Neural cell (in vitro differentiated cells): ENCODE data around the gene SLC37A3.

Source experiments
- EZH2 ChIP-seq: fragments of 200-600, 300-800 bp; shearing (Covaris generic), sonication (generic); IDR thresholded peaks from 2 replicates; pipeline ENCODE4 v1.6.1; 2014; ENCODE audit warnings: antibody characterized with exemption, low read length, borderline replicate concordance, mild to moderate bottlenecking; ENCODE audit not compliant: insufficient read depth, poor library complexity, severe bottlenecking
- RAD21 ChIP-seq: fragments of 450-650 bp; conservative IDR thresholded peaks from 2 replicates; pipeline ENCODE4 v1.6.1; 2014; ENCODE audit warnings: antibody characterized with exemption, mild to moderate bottlenecking, moderate library complexity
- TAF1 ChIP-seq: IDR thresholded peaks from 2 replicates; pipeline ENCODE4 v1.6.1; 2012; ENCODE audit warnings: low read depth
- TF ChIP-seq, protein P1 (sequence below): fragments of 450-650 bp; IDR thresholded peaks from 2 replicates; pipeline ENCODE4 v1.5.1; 2014; ENCODE audit warnings: antibody characterized with exemption, mild to moderate bottlenecking, moderate library complexity; ENCODE audit not compliant: poor library complexity, severe bottlenecking
- TF ChIP-seq, protein P2 (sequence below): IDR thresholded peaks from 2 replicates; pipeline ENCODE4 v1.6.1; 2012; ENCODE audit warnings: borderline replicate concordance

DNA sequence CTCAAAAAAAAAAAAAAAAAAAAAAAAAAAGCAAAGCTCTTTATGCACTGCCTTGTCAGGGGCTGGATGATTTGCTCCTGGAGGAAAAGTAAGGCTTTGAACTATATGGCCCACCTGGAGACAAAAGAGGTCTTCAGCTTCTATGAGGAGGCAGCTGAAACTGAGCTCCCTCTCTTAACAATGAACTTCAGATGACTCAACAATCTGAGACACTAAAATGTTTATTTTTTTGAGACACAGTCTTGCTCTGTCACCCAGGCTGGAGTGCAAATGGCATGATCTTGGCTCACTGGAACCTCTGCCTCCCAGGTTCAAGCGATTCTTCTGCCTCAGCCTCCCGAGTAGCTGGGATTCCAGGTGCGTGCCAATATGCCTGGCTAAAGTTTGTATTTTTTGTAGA is 42.3 kb upstream of the SLC37A3 start:
- TF ChIP-seq, protein P1, sequence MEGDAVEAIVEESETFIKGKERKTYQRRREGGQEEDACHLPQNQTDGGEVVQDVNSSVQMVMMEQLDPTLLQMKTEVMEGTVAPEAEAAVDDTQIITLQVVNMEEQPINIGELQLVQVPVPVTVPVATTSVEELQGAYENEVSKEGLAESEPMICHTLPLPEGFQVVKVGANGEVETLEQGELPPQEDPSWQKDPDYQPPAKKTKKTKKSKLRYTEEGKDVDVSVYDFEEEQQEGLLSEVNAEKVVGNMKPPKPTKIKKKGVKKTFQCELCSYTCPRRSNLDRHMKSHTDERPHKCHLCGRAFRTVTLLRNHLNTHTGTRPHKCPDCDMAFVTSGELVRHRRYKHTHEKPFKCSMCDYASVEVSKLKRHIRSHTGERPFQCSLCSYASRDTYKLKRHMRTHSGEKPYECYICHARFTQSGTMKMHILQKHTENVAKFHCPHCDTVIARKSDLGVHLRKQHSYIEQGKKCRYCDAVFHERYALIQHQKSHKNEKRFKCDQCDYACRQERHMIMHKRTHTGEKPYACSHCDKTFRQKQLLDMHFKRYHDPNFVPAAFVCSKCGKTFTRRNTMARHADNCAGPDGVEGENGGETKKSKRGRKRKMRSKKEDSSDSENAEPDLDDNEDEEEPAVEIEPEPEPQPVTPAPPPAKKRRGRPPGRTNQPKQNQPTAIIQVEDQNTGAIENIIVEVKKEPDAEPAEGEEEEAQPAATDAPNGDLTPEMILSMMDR, result no peak
- TF ChIP-seq RAD21 (no peak), TAF1 (no peak), EZH2 (no peak)
- TF ChIP-seq, protein P2, sequence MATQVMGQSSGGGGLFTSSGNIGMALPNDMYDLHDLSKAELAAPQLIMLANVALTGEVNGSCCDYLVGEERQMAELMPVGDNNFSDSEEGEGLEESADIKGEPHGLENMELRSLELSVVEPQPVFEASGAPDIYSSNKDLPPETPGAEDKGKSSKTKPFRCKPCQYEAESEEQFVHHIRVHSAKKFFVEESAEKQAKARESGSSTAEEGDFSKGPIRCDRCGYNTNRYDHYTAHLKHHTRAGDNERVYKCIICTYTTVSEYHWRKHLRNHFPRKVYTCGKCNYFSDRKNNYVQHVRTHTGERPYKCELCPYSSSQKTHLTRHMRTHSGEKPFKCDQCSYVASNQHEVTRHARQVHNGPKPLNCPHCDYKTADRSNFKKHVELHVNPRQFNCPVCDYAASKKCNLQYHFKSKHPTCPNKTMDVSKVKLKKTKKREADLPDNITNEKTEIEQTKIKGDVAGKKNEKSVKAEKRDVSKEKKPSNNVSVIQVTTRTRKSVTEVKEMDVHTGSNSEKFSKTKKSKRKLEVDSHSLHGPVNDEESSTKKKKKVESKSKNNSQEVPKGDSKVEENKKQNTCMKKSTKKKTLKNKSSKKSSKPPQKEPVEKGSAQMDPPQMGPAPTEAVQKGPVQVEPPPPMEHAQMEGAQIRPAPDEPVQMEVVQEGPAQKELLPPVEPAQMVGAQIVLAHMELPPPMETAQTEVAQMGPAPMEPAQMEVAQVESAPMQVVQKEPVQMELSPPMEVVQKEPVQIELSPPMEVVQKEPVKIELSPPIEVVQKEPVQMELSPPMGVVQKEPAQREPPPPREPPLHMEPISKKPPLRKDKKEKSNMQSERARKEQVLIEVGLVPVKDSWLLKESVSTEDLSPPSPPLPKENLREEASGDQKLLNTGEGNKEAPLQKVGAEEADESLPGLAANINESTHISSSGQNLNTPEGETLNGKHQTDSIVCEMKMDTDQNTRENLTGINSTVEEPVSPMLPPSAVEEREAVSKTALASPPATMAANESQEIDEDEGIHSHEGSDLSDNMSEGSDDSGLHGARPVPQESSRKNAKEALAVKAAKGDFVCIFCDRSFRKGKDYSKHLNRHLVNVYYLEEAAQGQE, result no peak
